ENCODE data around the gene LORICRIN.

Gene LORICRIN

DNA sequence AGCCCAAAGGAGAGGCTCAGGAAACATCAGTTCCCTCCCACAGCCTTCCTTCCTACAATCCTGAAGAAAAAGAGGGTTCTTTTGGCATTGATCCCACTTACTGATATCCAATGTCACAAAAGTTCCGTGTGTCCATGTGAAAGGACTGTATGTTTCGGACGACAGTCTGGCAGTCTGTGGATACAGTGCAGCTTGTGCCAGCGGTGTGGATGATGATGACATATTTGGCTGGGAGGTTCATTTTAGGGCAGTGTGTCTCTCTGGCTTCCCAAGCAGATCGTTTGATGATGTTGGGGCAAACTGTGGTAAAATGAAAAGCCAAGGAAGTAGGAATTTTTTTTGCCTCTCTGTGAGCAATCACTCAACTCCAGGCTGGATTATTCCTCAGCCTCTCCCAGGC, 42.8 kb downstream of the LORICRIN start:
- DNase-seq (ENCODE audit: low read depth in 2 of 2): no peak

DNA sequence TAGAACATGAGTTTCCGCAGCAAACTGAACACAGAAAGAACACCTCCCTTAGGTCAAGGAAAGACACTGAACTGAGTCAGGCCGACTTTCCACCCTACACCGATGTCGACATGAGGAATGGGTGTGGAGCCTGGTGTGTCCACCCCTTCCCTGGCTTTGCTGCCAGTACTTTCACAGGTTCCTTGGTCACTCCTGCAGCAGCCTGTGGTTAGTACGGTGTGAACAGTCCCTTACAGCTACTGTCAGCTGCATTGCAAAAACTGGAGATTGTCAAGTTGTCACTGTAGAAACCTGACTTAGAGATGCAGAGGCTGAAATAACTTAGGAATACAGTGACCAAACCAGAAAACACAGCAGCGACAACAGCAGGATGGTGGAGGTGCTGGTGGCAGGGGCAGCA, 46.2 kb downstream of the LORICRIN start:
- no peak for DNase-seq (ENCODE audit: low read depth in 2 of 2)

DNA sequence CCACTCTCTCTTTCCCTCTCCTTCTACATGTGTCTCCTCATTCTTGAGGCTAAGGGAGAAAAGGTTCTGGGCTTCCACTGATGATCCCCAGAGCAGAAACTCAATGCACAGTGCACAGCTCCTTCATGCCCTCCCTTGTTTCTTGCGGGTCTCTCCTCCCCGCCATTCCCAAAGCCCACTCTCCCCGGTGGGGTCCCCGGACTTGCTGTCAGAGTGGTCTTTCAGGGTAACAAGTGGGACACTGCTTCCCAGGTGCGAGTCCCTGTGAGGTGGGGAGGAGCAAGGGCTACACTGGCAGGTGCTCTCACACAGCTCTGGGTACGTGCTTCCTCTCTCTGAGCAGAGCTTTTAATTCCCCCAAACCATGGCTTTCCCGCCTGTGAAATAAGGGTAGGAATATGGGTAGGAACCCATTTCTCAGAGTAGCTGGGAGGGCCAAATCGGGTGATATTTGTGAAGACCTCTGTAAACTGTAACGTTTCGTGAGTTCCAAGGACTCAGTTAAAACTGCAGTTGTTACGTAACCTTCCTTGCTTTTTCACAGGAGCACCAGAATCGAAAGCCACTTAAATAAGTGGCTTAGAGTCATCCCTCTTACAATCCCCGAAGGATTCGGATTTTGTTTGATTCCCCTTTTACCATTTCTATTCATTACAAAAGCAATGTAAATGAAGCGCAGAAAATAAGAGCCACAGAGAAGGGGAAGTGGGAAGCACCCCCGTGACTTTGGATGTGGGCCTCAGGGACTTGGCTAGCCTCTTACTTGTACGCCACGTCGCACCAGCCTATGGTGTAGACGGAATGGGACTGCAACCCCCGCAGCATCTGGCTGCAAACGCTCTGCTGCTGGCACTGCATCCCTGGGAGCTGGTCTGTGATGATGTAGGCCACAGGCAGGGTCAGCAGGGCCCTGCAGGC, 47.1 kb downstream of the LORICRIN start:
- DNase-seq (ENCODE audit: low read depth in 2 of 2): no peak

DNA sequence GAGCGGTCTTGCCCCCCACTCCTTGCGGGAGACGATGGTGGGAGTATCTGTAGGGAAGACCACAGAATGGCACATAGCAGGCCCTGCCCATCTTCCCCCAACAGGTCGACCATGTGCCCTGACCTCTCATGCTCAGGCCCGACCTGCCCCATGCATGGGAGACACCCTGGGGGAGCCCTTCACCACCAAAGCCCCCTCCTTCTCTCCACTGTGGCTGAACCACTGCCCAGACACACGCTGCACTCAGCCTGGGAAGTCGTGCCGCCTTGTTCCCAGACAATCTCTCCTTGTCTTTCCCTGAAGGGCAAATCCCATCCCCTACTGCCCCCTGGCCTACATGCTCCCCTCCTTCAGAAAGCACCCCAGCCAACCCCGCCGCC, 47.7 kb downstream of the LORICRIN start:
- no peak for DNase-seq (ENCODE audit: low read depth in 2 of 2)

DNA sequence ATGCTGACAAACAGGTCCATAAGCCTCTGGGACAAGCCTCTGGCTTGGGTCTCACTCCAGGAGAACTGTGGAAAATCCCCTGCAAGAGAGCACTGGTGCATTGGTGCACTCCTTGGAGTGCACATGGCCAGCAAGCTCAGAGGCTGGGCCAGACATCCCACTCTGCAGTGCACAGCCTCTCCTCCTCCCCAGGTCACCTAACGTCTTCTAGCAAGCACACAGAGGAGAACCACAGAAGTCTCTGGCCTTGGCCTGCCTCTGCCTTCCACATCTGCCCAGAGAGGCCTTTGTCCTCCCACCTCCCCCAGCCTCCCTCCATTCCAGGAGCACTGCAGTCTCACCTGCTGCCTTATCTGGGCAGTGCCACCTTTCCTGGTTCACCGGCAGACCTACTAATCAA, 49.1 kb downstream of the LORICRIN start:
- DNase-seq (ENCODE audit: low read depth in 2 of 2): no peak

DNA sequence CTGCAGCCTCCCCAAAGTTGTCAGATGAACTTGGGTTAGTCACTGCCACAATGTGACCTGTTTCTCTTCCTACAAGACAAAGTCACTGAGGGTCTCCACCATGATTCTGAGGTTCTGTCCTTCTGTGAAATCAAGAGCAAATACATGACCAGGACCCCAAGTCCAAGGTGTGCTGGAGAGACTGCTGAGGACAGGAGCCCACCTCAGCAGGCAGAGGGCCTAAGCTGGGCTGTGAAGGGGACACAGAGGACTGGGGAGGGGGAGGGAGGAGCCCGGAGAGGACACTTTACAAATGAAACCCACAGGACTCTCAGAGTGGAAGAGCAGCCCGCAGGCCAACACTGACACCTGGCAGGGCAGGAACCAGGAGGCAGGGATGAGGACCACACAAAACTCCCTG, 50.0 kb downstream of the LORICRIN start:
- DNase-seq (ENCODE audit: low read depth in 2 of 2): no peak

DNA sequence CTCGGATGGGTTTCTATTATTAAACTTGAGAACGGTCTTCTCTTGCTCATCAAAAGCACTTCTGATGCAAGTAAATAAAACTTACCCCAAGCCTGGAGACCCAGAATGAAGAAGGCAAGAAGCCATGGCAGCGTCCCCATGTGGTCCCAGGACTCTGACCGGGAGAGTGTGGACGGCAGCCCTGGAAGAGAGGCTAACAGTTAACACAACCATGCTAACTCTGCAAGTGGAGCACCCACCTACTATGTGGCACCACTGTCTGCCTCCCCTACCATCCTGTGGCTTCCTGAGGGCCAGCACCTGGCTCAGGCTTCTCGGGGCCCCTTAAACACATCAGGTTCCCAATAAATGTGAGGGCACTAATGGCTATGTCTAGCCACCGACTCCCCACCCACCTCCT, 51.0 kb downstream of the LORICRIN start:
- no peak for DNase-seq (ENCODE audit: low read depth in 2 of 2)
